ENCODE measurements around the gene LYRM9. TPM values are rescaled to one million over a fixed set of nuclear protein-coding genes. Genes with fewer than 3 reads are reported as not detected.

Gene LYRM9
- polyA plus RNA-seq, 1 of the 3 experiments (the other 2 are of a cell fraction), result 4.6 TPM

DNA sequence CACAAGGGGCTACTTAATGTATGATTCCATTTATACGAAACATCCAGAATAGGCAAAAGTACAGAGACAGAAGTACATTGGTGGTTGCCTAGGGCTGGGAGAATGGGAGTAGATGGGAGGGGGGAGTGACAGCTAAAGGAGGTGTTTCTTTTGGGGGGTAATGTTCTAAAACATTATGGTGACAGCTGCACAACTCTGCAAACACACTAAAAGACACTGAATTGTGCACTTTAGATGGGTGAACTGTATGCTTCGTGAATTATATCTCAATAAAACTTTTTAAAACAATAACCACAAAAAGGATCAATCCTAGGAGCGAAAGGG is 661 bp downstream of the LYRM9 start (continued):
- TF ChIP-seq, protein P1, sequence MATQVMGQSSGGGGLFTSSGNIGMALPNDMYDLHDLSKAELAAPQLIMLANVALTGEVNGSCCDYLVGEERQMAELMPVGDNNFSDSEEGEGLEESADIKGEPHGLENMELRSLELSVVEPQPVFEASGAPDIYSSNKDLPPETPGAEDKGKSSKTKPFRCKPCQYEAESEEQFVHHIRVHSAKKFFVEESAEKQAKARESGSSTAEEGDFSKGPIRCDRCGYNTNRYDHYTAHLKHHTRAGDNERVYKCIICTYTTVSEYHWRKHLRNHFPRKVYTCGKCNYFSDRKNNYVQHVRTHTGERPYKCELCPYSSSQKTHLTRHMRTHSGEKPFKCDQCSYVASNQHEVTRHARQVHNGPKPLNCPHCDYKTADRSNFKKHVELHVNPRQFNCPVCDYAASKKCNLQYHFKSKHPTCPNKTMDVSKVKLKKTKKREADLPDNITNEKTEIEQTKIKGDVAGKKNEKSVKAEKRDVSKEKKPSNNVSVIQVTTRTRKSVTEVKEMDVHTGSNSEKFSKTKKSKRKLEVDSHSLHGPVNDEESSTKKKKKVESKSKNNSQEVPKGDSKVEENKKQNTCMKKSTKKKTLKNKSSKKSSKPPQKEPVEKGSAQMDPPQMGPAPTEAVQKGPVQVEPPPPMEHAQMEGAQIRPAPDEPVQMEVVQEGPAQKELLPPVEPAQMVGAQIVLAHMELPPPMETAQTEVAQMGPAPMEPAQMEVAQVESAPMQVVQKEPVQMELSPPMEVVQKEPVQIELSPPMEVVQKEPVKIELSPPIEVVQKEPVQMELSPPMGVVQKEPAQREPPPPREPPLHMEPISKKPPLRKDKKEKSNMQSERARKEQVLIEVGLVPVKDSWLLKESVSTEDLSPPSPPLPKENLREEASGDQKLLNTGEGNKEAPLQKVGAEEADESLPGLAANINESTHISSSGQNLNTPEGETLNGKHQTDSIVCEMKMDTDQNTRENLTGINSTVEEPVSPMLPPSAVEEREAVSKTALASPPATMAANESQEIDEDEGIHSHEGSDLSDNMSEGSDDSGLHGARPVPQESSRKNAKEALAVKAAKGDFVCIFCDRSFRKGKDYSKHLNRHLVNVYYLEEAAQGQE (IDR thresholded peaks at IDR 0.05; ENCODE audit: low read depth, low read length), result no peak
- TF ChIP-seq SMC3 (IDR thresholded peaks at IDR 0.05; ENCODE audit: low read depth, low read length), result no peak
- TF ChIP-seq TCF12 (IDR thresholded peaks at IDR 0.05), result no peak

DNA sequence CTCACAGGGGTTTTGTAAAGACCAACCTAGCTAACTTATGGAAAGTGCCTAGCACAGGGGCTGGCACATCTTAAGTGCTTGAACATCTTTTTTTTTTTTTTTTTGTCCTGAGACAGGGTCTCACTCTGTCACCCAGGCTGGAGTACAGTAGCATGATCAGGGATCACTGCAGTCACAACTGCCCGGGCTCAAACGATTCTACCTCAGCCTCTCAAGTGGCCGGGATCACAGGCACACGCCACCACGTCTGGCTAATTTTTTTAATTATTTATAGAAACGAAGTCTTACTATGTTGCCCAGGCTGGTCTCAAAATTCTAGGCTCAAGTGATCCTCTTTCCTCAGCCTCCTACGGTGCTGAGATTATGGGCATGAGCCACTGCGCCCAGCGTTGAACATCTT is 1.3 kb downstream of the LYRM9 start:
- Histone ChIP-seq H3K27me3 (ENCODE audit: insufficient read depth) (no peaks in the 10 kb centered on the region), H2AFZ (ENCODE audit: low read depth) (no peak overlapping the region), H3K4me3 (ENCODE audit: low read depth in 2 of 2, low read length in 1 of 2) (no peak overlapping the region; a peak in 1 of 4 replicates), H3K4me1 (ENCODE audit: control insufficient read depth in 1 of 2, insufficient read depth in 2 of 2, low read depth in 1 of 2, low read length in 1 of 2) (peaks cover 0 to 5% of the 10 kb centered on the region in 2 experiments; a peak in 2 of 4 replicates), H3F3A (replicated peaks; ENCODE audit: insufficient read depth) (no peaks in the 10 kb centered on the region), H3K79me2 (ENCODE audit: insufficient read depth) (no peaks in the 10 kb centered on the region), H3K4me2 (no peak overlapping the region), H3K36me3 (replicated peaks in 1 of 2; ENCODE audit: control insufficient read depth in 1 of 2, insufficient read depth in 2 of 2, low read length in 1 of 2) (no peaks in the 10 kb centered on the region), H3K9ac (no peak overlapping the region), H3K9me3 (no peaks in the 10 kb centered on the region), H3K27ac (ENCODE audit: low read depth in 2 of 2, low read length in 1 of 2) (no peak overlapping the region), H3K9me2 (no peaks in the 10 kb centered on the region), H4K20me1 (ENCODE audit: insufficient read depth) (no peaks in the 10 kb centered on the region)
- no peak for DNase-seq
- CTCF ChIA-PET, result interaction anchor here (1.1 to 7.2 kb wide), 8 partner anchors 10 to 360 kb away, joined by 3 to 89 read pairs (median 12); no protein-coding TSS in a partner anchor
- TF ChIP-seq FOXJ3 (CRISPR knock-in tag; IDR thresholded peaks at IDR 0.05) (no peak), EP300 (IDR thresholded peaks at IDR 0.05; ENCODE audit: borderline replicate concordance in 1 of 2, low read depth in 1 of 2, low read length in 1 of 2) (no peak), TCF12 (IDR thresholded peaks at IDR 0.05) (no peak), MEF2A (IDR thresholded peaks at IDR 0.05; ENCODE audit: borderline replicate concordance, low read depth) (no peak)
- TF ChIP-seq, protein P2, sequence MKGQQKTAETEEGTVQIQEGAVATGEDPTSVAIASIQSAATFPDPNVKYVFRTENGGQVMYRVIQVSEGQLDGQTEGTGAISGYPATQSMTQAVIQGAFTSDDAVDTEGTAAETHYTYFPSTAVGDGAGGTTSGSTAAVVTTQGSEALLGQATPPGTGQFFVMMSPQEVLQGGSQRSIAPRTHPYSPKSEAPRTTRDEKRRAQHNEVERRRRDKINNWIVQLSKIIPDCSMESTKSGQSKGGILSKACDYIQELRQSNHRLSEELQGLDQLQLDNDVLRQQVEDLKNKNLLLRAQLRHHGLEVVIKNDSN (IDR thresholded peaks at IDR 0.05; ENCODE audit: borderline replicate concordance, low read depth), result no peak
- TF ChIP-seq, protein P3, sequence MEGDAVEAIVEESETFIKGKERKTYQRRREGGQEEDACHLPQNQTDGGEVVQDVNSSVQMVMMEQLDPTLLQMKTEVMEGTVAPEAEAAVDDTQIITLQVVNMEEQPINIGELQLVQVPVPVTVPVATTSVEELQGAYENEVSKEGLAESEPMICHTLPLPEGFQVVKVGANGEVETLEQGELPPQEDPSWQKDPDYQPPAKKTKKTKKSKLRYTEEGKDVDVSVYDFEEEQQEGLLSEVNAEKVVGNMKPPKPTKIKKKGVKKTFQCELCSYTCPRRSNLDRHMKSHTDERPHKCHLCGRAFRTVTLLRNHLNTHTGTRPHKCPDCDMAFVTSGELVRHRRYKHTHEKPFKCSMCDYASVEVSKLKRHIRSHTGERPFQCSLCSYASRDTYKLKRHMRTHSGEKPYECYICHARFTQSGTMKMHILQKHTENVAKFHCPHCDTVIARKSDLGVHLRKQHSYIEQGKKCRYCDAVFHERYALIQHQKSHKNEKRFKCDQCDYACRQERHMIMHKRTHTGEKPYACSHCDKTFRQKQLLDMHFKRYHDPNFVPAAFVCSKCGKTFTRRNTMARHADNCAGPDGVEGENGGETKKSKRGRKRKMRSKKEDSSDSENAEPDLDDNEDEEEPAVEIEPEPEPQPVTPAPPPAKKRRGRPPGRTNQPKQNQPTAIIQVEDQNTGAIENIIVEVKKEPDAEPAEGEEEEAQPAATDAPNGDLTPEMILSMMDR (IDR thresholded peaks at IDR 0.05), result no peak
- POLR2A ChIA-PET, result interaction anchor here (0.6 kb wide), 1 partner anchor 17 kb away, joined by 3 read pairs; no protein-coding TSS in a partner anchor
- WGBS (ENCODE audit: low lambda C conversion rate), result 86% methylated on average over 9 of the region's 9 CpGs

Measured in SK-N-SH (cell line).